B cell (primary cell): ENCODE measurements around the gene PCSK9. TPM values are rescaled to one million over a fixed set of nuclear protein-coding genes. Genes with fewer than 3 reads are reported as not detected.
"Not testable (repeated sequence)": the region's sequence is repeated elsewhere in the genome, so short reads cannot be mapped to it uniquely, and the experiment has no call there.

ENCODE experiments used
- ATAC-seq: fragments of 200-7000 bp; cut with Tn5 transposase; one replicate; pipeline ENCODE4 v1.10.0; 2021; ENCODE audit warnings: low read depth, mild to moderate bottlenecking, moderate number of reproducible peaks, moderate library complexity
- CTCF ChIA-PET: fragments of 350-600 bp; sonication (Branson Sonifier 250); formaldehyde crosslinking; loops from one replicate; lab custom pipeline; 2021; ENCODE audit warnings: antibody characterized with exemption, inconsistent platforms; lab: Charles Lee
- POLR2A ChIA-PET: fragments of 350-600 bp; sonication (Branson Sonifier 250); formaldehyde crosslinking; loops from one replicate; lab custom pipeline; 2021; ENCODE audit warnings: antibody characterized with exemption; lab: Charles Lee
- DNase-seq: peaks from one replicate; pipeline ENCODE4 v3.0.0; 2013
- H2AFZ ChIP-seq: 2 replicates; pipeline ENCODE4 v1.6.1; 2012; ENCODE audit warnings: mild to moderate bottlenecking, low read depth, low read length; ENCODE audit not compliant: insufficient read depth, poor library complexity, severe bottlenecking
- H3K27ac ChIP-seq, 2 donors: 1 replicate in 1 of 2; 2 replicates in 1 of 2; pipeline ENCODE4 v1.5.1; 2012 to 2013; ENCODE audit warnings: low read length in 2 of 2, mild to moderate bottlenecking in 2 of 2, moderate library complexity in 1 of 2
- H3K27me3 ChIP-seq, 4 experiments: fragments of 200-600 bp in 1 of 4; sonication (generic) in 1 of 4; replicated peaks in 1 of 4; 1 replicate in 2 of 4; 2 replicates in 2 of 4; pipeline versions ENCODE4 v1.6.1 to v1.7.0; 2013 to 2016; ENCODE audit warnings: low read length in 3 of 4, mild to moderate bottlenecking in 2 of 4, mixed read lengths in 1 of 4, moderate library complexity in 1 of 4; ENCODE audit not compliant: insufficient read depth in 4 of 4, control insufficient read depth in 3 of 4; ENCODE audit errors: control extremely low read depth in 1 of 4
- H3K36me3 ChIP-seq, 2 experiments: replicated peaks in 1 of 2; 1 replicate in 1 of 2; 2 replicates in 1 of 2; pipeline versions ENCODE4 v1.6.1 to v1.7.1; 2013; ENCODE audit warnings: low read length in 1 of 2; ENCODE audit not compliant: insufficient read depth in 2 of 2, control insufficient read depth in 1 of 2; ENCODE audit errors: control extremely low read depth in 1 of 2, extremely low read depth in 1 of 2
- H3K4me1 ChIP-seq, 2 donors: fragments of 200-600 bp in 1 of 2; sonication (generic) in 1 of 2; 1 replicate in 1 of 2; 2 replicates in 1 of 2; pipeline versions ENCODE4 v1.5.1 to v1.6.1; 2013 to 2017; ENCODE audit warnings: low read length in 2 of 2; ENCODE audit not compliant: control insufficient read depth in 2 of 2, insufficient read depth in 2 of 2
- H3K4me2 ChIP-seq: replicated peaks from 2 replicates; pipeline ENCODE3; 2012; ENCODE audit warnings: mild to moderate bottlenecking, low read depth, low read length; ENCODE audit not compliant: poor library complexity, severe bottlenecking
- H3K4me3 ChIP-seq, 5 experiments: fragments of 200-600 bp in 1 of 5; sonication (generic) in 1 of 5; 1 replicate in 3 of 5; 2 replicates in 2 of 5; pipeline versions ENCODE4 v1.5.1 to v1.7.0; 2011 to 2016; ENCODE audit warnings: low read length in 4 of 5, mild to moderate bottlenecking in 4 of 5, low read depth in 2 of 5, control low read depth in 1 of 5, moderate library complexity in 1 of 5; ENCODE audit not compliant: insufficient read depth in 1 of 5; ENCODE audit errors: control extremely low read depth in 1 of 5, extremely low read depth in 1 of 5
- H3K79me2 ChIP-seq: fragments of 200-600 bp; sonication (generic); one replicate; pipeline ENCODE4 v1.6.0; 2016; ENCODE audit warnings: low read length; ENCODE audit not compliant: control insufficient read depth, insufficient read depth
- H3K9ac ChIP-seq: fragments of 200-600 bp; sonication (generic); 2 replicates; pipeline ENCODE4 v1.6.1; 2017; ENCODE audit warnings: mild to moderate bottlenecking, low read length, moderate library complexity
- H3K9me3 ChIP-seq, 3 donors: one replicate each; pipeline versions ENCODE4 v1.6.1 to v1.7.1; 2013; ENCODE audit warnings: low read length in 2 of 3; ENCODE audit not compliant: control insufficient read depth in 2 of 3, insufficient read depth in 1 of 3; ENCODE audit errors: control extremely low read depth in 1 of 3
- H4K20me1 ChIP-seq: 2 replicates; pipeline ENCODE4 v1.6.0; 2012; ENCODE audit warnings: mild to moderate bottlenecking, low read length; ENCODE audit not compliant: insufficient read depth, control insufficient read depth, poor library complexity, severe bottlenecking
- H3K27ac Mint-ChIP-seq: one replicate; pipeline ENCODE4 v1.8.0; 2021; ENCODE audit warnings: mixed read lengths
- H3K27me3 Mint-ChIP-seq: one replicate; pipeline ENCODE4 v1.8.0; 2021; ENCODE audit warnings: mixed read lengths
- H3K4me1 Mint-ChIP-seq: one replicate; pipeline ENCODE4 v1.8.0; 2021; ENCODE audit warnings: mixed read lengths
- H3K4me3 Mint-ChIP-seq: one replicate; pipeline ENCODE4 v1.8.0; 2021; ENCODE audit warnings: mixed read lengths
- H3K9me3 Mint-ChIP-seq: one replicate; pipeline ENCODE4 v1.8.0; 2022; ENCODE audit warnings: mixed read lengths; ENCODE audit not compliant: insufficient read depth
- EZH2 ChIP-seq: IDR thresholded peaks from 2 replicates; pipeline ENCODE4 v1.6.1; 2012; ENCODE audit warnings: borderline replicate concordance, low read depth, mild to moderate bottlenecking, moderate library complexity, low read length; ENCODE audit not compliant: insufficient read depth, poor library complexity, severe bottlenecking
- WGBS: methylation state at CpG from one replicate; pipeline ENCODE4 v1.1.5; 2013; ENCODE audit warnings: missing lambda C conversion rate; ENCODE audit not compliant: insufficient coverage; 5-methylcytosine and 5-hydroxymethylcytosine counted together
- intact Hi-C: fragments of 100-400 bp; cut with micrococcal nuclease; formaldehyde crosslinking; loops from one replicate; pipeline ENCODE4 v1.10.0; 2022
- polyA plus RNA-seq: library from polyadenylated mRNA; depleted of rRNA; stranded (reverse); fragments of >200 nt; gene quantifications from 2 replicates; pipeline ENCODE4 v1.2.3, GENCODE V29; 2012
- total RNA-seq, 2 donors: library from RNA; stranded (reverse); fragments of 120-200 nt in 1 of 2; gene quantifications; 1 replicate in 1 of 2; 2 replicates in 1 of 2; pipeline versions ENCODE4 v1.2.3 to v1.2.4, GENCODE V29; 2013 to 2022
- TF ChIP-seq, protein P1 (sequence below): fragments of 200-600 bp; IDR thresholded peaks from one replicate; pipeline ENCODE4 v1.8.0; 2022; ENCODE audit warnings: antibody characterized with exemption, mild to moderate bottlenecking

Gene PCSK9
- total and polyA plus RNA-seq, 2 donors (not counting 1 experiment from before 2014, with no cell fraction given) = not detected

DNA sequence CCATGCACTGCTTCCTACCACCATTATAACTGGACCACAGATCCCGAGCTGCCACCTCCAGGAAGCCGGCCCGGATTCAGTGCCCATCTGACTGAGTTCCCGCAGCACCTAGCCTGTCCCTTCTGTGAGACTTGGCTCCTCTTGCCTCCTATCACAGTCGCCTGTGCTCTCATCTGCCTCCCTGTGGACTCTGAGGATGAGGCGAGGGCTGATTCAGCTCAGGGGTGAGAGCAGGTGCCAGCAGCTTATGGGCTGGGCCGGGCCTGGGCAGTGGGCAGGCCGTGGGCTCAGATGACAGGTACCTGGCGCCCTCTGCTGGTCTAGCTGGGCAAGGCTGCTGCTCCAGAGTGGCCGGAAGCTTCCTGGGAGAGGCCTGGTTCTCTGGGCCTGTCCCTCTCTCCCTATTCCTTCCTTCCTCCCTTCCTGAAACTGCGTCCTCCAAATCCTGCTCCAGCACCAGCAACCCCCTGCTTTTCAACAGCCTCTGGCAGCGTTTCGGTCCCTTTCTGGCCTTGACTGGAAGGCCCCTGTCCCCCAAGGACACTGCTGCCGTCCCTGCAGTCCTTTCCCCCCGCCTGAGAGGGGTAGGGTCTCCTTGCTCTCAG, 17.3 kb upstream of the PCSK9 start:
- Histone ChIP-seq H3K4me2 (no peak overlapping the region), H3K79me2 (no peaks in the 10 kb centered on the region), H2AFZ (no peak overlapping the region), H3K9me3 (no peaks in the 10 kb centered on the region), H4K20me1 (no peaks in the 10 kb centered on the region), H3K4me3 (no peak overlapping the region), H3K9ac (no peak overlapping the region), H3K4me1 (no peaks in the 10 kb centered on the region), H3K27me3 (peaks cover 0 to 3% (median 0%) of the 10 kb centered on the region in 4 experiments), H3K27ac (no peak overlapping the region), H3K36me3 (no peaks in the 10 kb centered on the region)
- TF ChIP-seq, protein P1, sequence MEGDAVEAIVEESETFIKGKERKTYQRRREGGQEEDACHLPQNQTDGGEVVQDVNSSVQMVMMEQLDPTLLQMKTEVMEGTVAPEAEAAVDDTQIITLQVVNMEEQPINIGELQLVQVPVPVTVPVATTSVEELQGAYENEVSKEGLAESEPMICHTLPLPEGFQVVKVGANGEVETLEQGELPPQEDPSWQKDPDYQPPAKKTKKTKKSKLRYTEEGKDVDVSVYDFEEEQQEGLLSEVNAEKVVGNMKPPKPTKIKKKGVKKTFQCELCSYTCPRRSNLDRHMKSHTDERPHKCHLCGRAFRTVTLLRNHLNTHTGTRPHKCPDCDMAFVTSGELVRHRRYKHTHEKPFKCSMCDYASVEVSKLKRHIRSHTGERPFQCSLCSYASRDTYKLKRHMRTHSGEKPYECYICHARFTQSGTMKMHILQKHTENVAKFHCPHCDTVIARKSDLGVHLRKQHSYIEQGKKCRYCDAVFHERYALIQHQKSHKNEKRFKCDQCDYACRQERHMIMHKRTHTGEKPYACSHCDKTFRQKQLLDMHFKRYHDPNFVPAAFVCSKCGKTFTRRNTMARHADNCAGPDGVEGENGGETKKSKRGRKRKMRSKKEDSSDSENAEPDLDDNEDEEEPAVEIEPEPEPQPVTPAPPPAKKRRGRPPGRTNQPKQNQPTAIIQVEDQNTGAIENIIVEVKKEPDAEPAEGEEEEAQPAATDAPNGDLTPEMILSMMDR = peak; percentile 64
- no peak for TF ChIP-seq EZH2
- peak; percentile 52 for DNase-seq
- intact Hi-C loops = loop anchor here (1.0 kb wide), 1 partner anchor 77 kb away; no protein-coding TSS in a partner anchor
- Mint-ChIP-seq H3K9me3 (no peaks in the 10 kb centered on the region), H3K27ac (no peak overlapping the region), H3K4me1 (no peaks in the 10 kb centered on the region), H3K4me3 (no peak overlapping the region), H3K27me3 (peaks cover 22% of the 10 kb centered on the region)
- ChIA-PET CTCF (interaction anchor here (0.8 to 2.1 kb wide), 5 partner anchors 12 to 77 kb away, joined by 3 to 14 read pairs (median 3); no protein-coding TSS in a partner anchor), POLR2A (no interaction called here)
- WGBS = 57% methylated on average over 13 of the region's 15 CpGs
- peak; percentile 56 for ATAC-seq

DNA sequence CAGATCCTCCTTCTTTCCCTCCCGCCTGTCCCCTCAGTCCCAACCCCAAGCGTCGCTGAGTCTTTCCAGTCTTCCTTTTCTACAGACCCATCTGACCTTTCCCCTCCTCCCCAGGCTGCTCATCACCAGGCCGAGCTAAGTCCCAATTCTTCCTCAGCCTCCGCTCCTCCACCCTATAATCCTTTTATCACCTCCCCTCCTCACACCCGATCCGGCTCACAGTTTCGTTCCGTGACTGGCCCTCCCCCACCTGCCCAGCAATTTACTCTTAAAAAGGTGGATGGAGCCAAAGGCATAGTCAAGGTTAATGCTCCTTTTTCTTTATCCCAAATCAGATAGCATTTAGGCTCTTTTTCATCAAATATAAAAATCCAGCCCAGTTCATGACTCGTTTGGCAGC, 15.2 kb upstream of the PCSK9 start:
- H3K27me3 Mint-ChIP-seq = peaks cover 17% of the 10 kb centered on the region
- H3K9me3 Mint-ChIP-seq, POLR2A ChIA-PET, H3K27ac Mint-ChIP-seq, H3K27me3 ChIP-seq, H3K79me2 ChIP-seq, H3K4me3 ChIP-seq, ATAC-seq, H3K36me3 ChIP-seq, H4K20me1 ChIP-seq, H2AFZ ChIP-seq, intact Hi-C loops, H3K4me2 ChIP-seq, H3K4me3 Mint-ChIP-seq, H3K27ac ChIP-seq, H3K9ac ChIP-seq, DNase-seq, H3K4me1 Mint-ChIP-seq, H3K9me3 ChIP-seq, H3K4me1 ChIP-seq, CTCF ChIA-PET: not testable (repeated sequence)
- WGBS = 93% methylated on average over 8 of the region's 10 CpGs

DNA sequence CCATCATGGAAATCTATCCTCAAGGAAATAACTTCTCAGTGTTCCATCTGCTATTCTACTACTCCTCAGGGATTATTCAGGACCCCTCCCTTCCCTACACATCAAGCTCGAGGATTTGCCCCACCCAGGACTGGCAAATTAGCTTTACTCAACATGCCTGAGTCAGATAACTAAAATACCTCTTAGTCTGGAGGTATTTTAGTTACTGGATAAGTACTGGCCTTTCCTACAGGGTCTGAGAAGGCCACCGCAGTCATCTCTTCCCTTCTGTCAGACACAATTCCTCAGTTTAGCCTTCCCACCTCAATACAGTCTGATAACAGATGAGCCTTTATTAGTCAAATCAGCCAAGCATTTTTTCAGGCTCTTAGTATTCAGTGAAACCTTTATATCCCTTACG, 12.7 kb upstream of the PCSK9 start:
- ATAC-seq, H3K27me3 ChIP-seq, H3K9ac ChIP-seq, H3K4me3 Mint-ChIP-seq, POLR2A ChIA-PET, H3K9me3 ChIP-seq, H3K27ac ChIP-seq, H3K4me1 Mint-ChIP-seq, H3K4me3 ChIP-seq, intact Hi-C loops, H3K9me3 Mint-ChIP-seq, H3K79me2 ChIP-seq, CTCF ChIA-PET, H3K4me2 ChIP-seq, H2AFZ ChIP-seq, H3K36me3 ChIP-seq, H4K20me1 ChIP-seq, DNase-seq, H3K27ac Mint-ChIP-seq, H3K4me1 ChIP-seq: not testable (repeated sequence)
- peaks cover 21% of the 10 kb centered on the region for H3K27me3 Mint-ChIP-seq
- 100% methylated on average over 1 of the region's 3 CpGs for WGBS
